K562 (cell line): Measurements from ENCODE around the gene MPC2. TPM values are rescaled to one million over a fixed set of nuclear protein-coding genes. Genes with fewer than 3 reads are reported as not detected.

Experiments
- CCNT2 ChIP-seq: IDR thresholded peaks from 2 replicates; pipeline ENCODE4 v1.6.1; 2011; ENCODE audit warnings: borderline replicate concordance, low read depth, mild to moderate bottlenecking, moderate library complexity, mixed read lengths, low read length; ENCODE audit not compliant: insufficient read length; ENCODE audit errors: extremely low read depth
- COPS2 ChIP-seq: fragments of 450-650 bp; conservative IDR thresholded peaks from 2 replicates; pipeline ENCODE4 v1.6.1; 2016; ENCODE audit warnings: mild to moderate bottlenecking, moderate library complexity
- ELF2 ChIP-seq: fragments of 250-450 bp; sonication (Bioruptor Pico); IDR thresholded peaks from 2 replicates; pipeline ENCODE4 v1.5.0; 2021; ENCODE audit warnings: mild to moderate bottlenecking
- EWSR1 ChIP-seq: fragments of 450-650 bp; IDR thresholded peaks from 2 replicates; pipeline ENCODE4 v1.6.1; 2018; ENCODE audit warnings: borderline replicate concordance, mild to moderate bottlenecking, low read depth, moderate library complexity; ENCODE audit not compliant: partially characterized antibody
- LARP7 ChIP-seq: fragments of 450-650 bp; IDR thresholded peaks from 2 replicates; pipeline ENCODE4 v1.6.1; 2016
- MLX ChIP-seq, 2 experiments: fragments of 450-650 bp in 1 of 2; sonication (generic) in 1 of 2; formaldehyde crosslinking; conservative IDR thresholded peaks; 2 replicates each; pipeline versions ENCODE4 v1.4.0 to v1.8.1; 2020 to 2022; ENCODE audit warnings: mild to moderate bottlenecking in 1 of 2, missing genetic modification reagents in 1 of 2
- NFE2L1 ChIP-seq: fragments of 450-650 bp; IDR thresholded peaks from 2 replicates; pipeline ENCODE4 v1.6.1; 2016; ENCODE audit warnings: missing genetic modification characterization, low read depth, mild to moderate bottlenecking, missing compliant biosample characterization, moderate library complexity, borderline replicate concordance
- NUFIP1 ChIP-seq: fragments of 450-650 bp; IDR thresholded peaks from 2 replicates; pipeline ENCODE4 v1.6.1; 2018; ENCODE audit not compliant: partially characterized antibody
- PPARD ChIP-seq: fragments of 250-450 bp; sonication (Bioruptor Pico); IDR thresholded peaks from 2 replicates; pipeline ENCODE4 v1.8.0; 2022; ENCODE audit warnings: inconsistent platforms, mild to moderate bottlenecking, moderate library complexity
- RBM34 ChIP-seq: fragments of 200-400 bp; formaldehyde crosslinking; IDR thresholded peaks from 2 replicates; pipeline ENCODE4 v1.6.1; 2018; ENCODE audit warnings: low read length, borderline replicate concordance; ENCODE audit not compliant: insufficient read depth
- SLC30A9 ChIP-seq: fragments of 250-450 bp; sonication (Bioruptor Pico); IDR thresholded peaks from 2 replicates; pipeline ENCODE4 v1.8.0; 2022; ENCODE audit warnings: mild to moderate bottlenecking, moderate library complexity
- SNRNP70 ChIP-seq: fragments of 200-400 bp; formaldehyde crosslinking; optimal IDR thresholded peaks from 2 replicates; pipeline ENCODE3; 2017; ENCODE audit warnings: low read depth, low read length
- TAF7 ChIP-seq: fragments of 450-650 bp; IDR thresholded peaks from 2 replicates; pipeline ENCODE4 v1.6.1; 2016; ENCODE audit warnings: missing genetic modification characterization, missing compliant biosample characterization
- TAL1 ChIP-seq: fragments of 450-650 bp; IDR thresholded peaks from 2 replicates; pipeline ENCODE4 v1.6.1; 2016; ENCODE audit warnings: mild to moderate bottlenecking
- ZBTB49 ChIP-seq: sonication (generic); formaldehyde crosslinking; IDR thresholded peaks from 2 replicates; pipeline ENCODE4 v1.8.0; 2022; ENCODE audit warnings: missing genetic modification reagents, mild to moderate bottlenecking, borderline replicate concordance
- ZNF143 ChIP-seq: sonication (generic); formaldehyde crosslinking; IDR thresholded peaks from 2 replicates; pipeline ENCODE4 v1.9.0; 2022; ENCODE audit warnings: mild to moderate bottlenecking, missing genetic modification reagents
- ZNF280B ChIP-seq: fragments of 250-450 bp; sonication (Bioruptor Pico); IDR thresholded peaks from 2 replicates; pipeline ENCODE4 v1.5.1; 2021; ENCODE audit warnings: mild to moderate bottlenecking
- ZNF75A ChIP-seq: fragments of 450-650 bp; formaldehyde crosslinking; IDR thresholded peaks from 2 replicates; pipeline ENCODE4 v1.4.0; 2020; ENCODE audit warnings: mild to moderate bottlenecking
- polyA plus RNA-seq, 8 experiments: library from polyadenylated mRNA; depleted of rRNA in 4 of 8; stranded (reverse) in 5 of 8; unstranded in 3 of 8; fragments of >200 nt; fragmentation: Nextera tagmentation in 2 of 8; fragmentation: Illumina TruSeq in 1 of 8; extraction: Ambion mirVana in 2 of 8; extraction: Trizol in 1 of 8; gene quantifications; 2 replicates each; pipeline versions ENCODE4 v1.2.1 to v1.2.3, GENCODE V29; 2011 to 2014; ENCODE audit warnings: inconsistent platforms in 1 of 8, missing spikeins in 1 of 8
- total RNA-seq, 7 experiments: library from RNA; depleted of rRNA in 6 of 7; stranded (reverse); fragments of >200 nt in 6 of 7; fragmentation: Illumina TruSeq in 2 of 7; extraction: Trizol in 2 of 7; gene quantifications; 2 replicates each; pipeline versions ENCODE4 v1.2.1 to v1.2.3, GENCODE V29; 2011 to 2021; ENCODE audit warnings: low replicate concordance in 1 of 7
- TF ChIP-seq, protein P1 (sequence below), 3 experiments: IDR thresholded peaks in 2 of 3; conservative IDR thresholded peaks in 1 of 3; 2 replicates each; pipeline ENCODE4 v1.5.1; 2011 to 2012; ENCODE audit warnings: low read length in 3 of 3, mild to moderate bottlenecking in 3 of 3, control low read depth in 2 of 3, improper control_type of control experiment in 1 of 3, inconsistent platforms in 1 of 3, low read depth in 1 of 3, mixed read lengths in 1 of 3, moderate library complexity in 1 of 3; ENCODE audit not compliant: insufficient read depth in 2 of 3
- TF ChIP-seq, protein P2 (sequence below): IDR thresholded peaks from 2 replicates; pipeline ENCODE4 v1.6.1; 2012; ENCODE audit warnings: low read depth, low read length, improper control_type of control experiment, borderline replicate concordance

MPC2 gene
- total and polyA plus RNA-seq, 9 of the 15 experiments (the other 6 are each of a cell fraction or from before 2014, with no cell fraction given), result 70.7 to 179 (median 144) TPM

- TF ChIP-seq CCNT2 (peak; percentile 42), EWSR1 (no peak), TAL1 (peak; percentile 90), MLX (CRISPR knock-in tag; conservative IDR thresholded peaks at IDR 0.05) (no peak; a peak in 1 of 4 replicates), NUFIP1 (no peak), ZBTB49 (no peak), ZNF280B (no peak), TAF7 (tag) (no peak), SNRNP70 (no peak), COPS2 (no peak), LARP7 (peak; percentile 91; the same call in 1 of the 2 replicates), ZNF143 (CRISPR knock-in tag) (no peak), ZNF75A (CRISPR knock-in tag) (no peak), RBM34 (no peak), NFE2L1 (tag) (no peak), SLC30A9 (CRISPR knock-in tag) (no peak), ELF2 (CRISPR knock-in tag) (no peak), PPARD (CRISPR knock-in tag) (no peak)
- TF ChIP-seq, protein P1, sequence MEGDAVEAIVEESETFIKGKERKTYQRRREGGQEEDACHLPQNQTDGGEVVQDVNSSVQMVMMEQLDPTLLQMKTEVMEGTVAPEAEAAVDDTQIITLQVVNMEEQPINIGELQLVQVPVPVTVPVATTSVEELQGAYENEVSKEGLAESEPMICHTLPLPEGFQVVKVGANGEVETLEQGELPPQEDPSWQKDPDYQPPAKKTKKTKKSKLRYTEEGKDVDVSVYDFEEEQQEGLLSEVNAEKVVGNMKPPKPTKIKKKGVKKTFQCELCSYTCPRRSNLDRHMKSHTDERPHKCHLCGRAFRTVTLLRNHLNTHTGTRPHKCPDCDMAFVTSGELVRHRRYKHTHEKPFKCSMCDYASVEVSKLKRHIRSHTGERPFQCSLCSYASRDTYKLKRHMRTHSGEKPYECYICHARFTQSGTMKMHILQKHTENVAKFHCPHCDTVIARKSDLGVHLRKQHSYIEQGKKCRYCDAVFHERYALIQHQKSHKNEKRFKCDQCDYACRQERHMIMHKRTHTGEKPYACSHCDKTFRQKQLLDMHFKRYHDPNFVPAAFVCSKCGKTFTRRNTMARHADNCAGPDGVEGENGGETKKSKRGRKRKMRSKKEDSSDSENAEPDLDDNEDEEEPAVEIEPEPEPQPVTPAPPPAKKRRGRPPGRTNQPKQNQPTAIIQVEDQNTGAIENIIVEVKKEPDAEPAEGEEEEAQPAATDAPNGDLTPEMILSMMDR (IDR thresholded peaks at IDR 0.05 in 2 of 3, conservative IDR thresholded peaks at IDR 0.05 in 1 of 3; ENCODE audit: insufficient read depth in 2 of 3, low read depth in 1 of 3, low read length in 3 of 3), result no peak
- TF ChIP-seq, protein P2, sequence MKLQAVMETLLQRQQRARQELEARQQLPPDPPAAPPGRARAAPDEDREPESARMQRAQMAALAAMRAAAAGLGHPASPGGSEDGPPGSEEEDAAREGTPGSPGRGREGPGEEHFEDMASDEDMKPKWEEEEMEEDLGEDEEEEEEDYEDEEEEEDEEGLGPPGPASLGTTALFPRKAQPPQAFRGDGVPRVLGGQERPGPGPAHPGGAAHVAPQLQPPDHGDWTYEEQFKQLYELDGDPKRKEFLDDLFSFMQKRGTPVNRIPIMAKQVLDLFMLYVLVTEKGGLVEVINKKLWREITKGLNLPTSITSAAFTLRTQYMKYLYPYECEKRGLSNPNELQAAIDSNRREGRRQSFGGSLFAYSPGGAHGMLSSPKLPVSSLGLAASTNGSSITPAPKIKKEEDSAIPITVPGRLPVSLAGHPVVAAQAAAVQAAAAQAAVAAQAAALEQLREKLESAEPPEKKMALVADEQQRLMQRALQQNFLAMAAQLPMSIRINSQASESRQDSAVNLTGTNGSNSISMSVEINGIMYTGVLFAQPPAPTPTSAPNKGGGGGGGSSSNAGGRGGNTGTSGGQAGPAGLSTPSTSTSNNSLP, result 0 out of 2 replicates have a peak, but pooled peaks have one; percentile 65
Observed at GRCh38 chr1:167984886-167985489, 48.1 kb upstream of the MPC2 start (continued).
